Renal cortex interstitium (tissue), 11 donors: ENCODE data around the gene TSSC4. TPM values are rescaled to one million over a fixed set of nuclear protein-coding genes. Genes with fewer than 3 reads are reported as not detected.

Experiments used
- DNase-seq, 11 donors: peaks; one replicate each; pipeline ENCODE4 v3.0.0-alpha.2; 2013; ENCODE audit warnings: low read depth in 9 of 11, low spot score in 4 of 11; ENCODE audit errors: extremely low read depth in 1 of 11
- polyA plus RNA-seq, 3 donors: library from polyadenylated mRNA; unstranded; fragments of 120-200 nt; gene quantifications; one replicate each; pipeline ENCODE4 v1.2.1, GENCODE V29; 2013; ENCODE audit not compliant: insufficient read length in 3 of 3

The TSSC4 gene
- polyA plus RNA-seq, 3 donors: 30.8 to 45.5 (median 44.8) TPM

DNA sequence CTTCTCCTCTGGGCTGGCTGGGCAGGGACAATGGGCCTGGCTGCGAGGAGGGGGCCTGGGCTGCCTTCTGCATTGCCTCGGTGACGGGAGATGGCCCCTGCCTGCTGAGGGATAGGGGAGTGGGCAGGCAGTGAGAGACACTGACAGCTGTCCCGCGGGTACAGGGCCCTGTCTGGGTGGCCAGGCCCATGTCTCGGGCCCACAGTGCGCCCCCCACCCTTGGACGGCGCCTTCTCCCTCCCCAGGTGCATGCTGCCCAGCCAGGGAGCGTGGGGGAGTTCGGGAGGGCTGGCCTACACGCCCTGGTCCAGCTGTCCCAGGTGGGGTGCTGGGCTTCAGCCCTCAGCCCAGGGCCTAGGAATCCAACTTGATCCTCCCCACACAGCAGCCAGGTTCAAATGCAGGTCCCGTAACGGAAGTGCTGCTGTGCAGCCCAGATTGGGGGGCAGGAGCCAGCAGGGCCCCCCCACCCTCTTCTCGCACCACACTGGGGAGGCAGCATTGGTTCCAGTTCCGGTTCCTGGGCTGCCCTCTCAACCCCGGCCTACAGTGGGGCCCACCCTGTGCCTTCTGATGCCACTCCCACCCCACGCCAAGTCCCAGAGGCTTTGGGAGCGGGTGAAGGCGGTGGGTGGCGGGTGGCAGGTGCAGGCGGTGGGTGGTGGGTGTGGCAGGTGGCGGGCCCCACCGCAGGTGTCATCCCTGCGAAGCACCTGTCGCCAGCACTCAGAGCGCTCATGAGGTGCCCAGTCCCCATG is 7.3 kb upstream of the TSSC4 start:
- DNase-seq: no peak

DNA sequence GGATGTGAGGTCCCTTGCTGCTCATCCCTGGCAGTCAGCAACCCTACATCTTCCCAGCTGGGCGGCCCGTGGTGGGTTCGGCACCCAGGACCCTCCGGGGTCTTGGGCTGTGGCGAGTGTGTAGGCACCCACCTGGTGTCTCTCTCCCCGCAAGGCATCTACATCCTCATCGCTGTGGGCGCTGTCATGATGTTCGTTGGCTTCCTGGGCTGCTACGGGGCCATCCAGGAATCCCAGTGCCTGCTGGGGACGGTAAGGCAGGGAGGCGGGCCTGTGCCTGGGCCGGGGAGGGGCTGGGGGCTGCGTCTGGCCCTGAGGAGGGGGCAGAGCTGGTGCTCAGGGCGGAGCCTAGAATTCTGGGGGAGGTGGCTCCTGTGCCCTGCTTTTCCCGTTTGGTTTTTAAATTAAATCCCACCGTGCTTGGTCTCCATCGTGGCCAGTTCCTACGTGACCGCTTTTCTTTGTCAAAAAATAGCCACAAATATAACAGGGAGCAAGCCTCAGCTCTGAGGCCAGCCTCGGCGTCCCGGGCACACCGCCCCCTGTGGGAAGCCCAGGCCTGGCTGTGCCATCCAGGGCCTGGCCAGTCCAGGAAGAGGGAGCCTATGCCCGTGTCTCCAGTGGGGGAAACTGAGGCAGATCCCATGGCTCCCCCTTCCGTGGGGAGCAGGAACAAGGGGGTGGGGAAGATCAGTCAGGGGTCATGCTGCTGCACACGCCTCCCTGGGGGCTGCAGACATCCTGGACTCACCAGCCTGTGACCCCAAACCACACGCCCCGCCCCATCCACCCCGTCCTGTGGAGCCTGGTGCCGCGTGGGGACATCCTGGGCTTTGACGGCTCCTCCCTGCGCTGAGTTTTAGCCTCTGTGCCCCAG is 6.4 kb upstream of the TSSC4 start:
- DNase-seq: no peak

DNA sequence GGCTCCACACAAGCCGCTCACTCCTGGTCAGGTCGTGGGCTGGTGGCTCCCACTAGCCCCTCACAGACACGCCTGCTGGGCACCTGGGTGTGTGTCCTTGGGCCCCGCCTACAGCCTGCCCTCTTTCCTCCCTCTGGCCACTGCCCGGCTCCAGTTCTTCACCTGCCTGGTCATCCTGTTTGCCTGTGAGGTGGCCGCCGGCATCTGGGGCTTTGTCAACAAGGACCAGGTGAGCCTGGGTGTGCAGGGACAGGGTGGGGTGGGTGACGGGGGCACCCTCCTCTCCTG is 5.8 kb upstream of the TSSC4 start:
- no peak for DNase-seq

DNA sequence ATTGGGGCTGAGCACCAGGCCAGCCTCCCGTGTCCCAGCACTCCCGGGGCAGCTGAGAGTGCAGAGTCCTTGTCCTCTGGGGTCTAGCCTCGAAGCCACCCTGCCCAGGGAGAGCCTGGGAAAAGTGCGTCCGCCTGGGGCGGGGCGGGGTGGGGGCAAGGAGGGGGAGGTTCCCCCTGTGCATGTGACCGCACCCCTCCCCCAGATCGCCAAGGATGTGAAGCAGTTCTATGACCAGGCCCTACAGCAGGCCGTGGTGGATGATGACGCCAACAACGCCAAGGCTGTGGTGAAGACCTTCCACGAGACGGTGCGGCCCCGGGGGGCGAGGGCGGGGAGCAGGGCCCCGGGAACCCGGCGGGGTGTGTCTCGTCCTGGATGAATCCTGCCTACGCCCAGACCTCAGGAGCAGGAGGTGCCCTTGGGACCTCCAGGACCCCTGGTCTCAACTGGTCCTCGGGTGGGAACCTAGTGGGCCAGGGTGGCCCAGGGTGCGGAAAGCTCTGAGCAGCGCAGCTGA is 5.3 kb upstream of the TSSC4 start:
- DNase-seq: no peak

DNA sequence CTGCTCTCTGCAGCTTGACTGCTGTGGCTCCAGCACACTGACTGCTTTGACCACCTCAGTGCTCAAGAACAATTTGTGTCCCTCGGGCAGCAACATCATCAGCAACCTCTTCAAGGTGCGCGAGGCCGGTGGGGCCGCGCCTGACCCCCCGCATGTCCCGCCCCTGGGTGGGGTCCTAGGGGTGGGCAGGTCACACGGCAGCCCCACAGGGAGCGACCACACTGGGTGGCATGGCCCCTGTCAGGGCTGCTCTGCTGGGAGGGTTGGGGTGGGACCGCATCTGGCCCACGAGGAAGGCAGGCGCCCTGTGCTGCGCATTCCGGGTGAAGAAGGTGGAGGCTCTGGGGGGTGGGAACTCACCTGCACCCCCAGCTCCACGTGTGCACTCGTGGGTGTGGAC is 4.7 kb upstream of the TSSC4 start:
- DNase-seq: no peak

DNA sequence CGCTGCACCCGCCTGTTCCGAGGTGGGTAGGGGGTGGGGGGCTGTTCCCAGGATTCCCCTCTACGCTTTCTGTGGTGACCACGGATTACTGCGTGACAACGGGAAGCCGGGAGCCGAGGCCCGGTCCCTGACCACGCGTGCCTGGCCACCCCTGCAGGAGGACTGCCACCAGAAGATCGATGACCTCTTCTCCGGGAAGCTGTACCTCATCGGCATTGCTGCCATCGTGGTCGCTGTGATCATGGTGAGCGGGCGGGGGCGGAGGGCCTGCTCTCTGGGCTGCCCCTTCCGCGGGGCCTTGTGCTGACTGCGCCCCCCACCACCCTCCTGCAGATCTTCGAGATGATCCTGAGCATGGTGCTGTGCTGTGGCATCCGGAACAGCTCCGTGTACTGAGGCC is 4.1 kb upstream of the TSSC4 start:
- no peak for DNase-seq

DNA sequence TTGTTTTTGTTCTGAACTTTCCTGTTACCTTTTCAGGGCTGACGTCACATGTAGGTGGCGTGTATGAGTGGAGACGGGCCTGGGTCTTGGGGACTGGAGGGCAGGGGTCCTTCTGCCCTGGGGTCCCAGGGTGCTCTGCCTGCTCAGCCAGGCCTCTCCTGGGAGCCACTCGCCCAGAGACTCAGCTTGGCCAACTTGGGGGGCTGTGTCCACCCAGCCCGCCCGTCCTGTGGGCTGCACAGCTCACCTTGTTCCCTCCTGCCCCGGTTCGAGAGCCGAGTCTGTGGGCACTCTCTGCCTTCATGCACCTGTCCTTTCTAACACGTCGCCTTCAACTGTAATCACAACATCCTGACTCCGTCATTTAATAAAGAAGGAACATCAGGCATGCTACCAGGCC is 3.5 kb upstream of the TSSC4 start:
- DNase-seq: no peak

DNA sequence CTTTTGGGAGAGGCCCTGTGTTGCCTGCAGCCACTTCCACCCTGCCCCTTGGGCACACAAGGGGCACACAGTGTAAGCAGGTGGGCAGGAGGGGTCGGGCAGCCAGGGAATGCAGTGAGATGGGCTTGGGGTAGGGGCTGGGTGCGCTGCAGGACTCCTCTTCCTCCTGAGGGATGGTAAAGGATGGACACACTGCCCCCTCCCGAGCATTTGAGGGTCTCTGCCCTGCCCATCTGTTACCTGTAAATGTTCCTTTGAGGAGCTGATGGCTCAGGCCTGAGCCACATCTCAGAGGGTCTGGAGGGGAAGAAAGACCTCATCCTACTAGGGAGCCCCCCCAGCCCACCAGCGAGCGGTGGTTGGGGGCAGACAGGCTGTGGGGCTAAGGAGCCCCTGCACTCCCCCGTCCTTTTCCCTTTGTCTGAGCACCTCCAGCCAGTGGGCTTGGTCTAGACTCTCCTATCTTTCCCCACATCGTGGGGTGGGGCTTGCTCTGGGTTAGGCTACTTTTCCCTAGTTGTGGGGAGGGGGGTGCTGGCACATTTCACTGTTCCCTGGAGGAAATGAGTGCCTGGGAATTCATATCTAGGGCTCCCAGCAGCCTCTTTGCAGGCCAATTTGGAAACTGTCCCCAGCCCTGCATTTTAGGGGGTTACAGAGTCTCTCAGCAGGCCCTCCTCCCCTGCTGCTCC is 1.7 kb upstream of the TSSC4 start:
- no peak for DNase-seq

DNA sequence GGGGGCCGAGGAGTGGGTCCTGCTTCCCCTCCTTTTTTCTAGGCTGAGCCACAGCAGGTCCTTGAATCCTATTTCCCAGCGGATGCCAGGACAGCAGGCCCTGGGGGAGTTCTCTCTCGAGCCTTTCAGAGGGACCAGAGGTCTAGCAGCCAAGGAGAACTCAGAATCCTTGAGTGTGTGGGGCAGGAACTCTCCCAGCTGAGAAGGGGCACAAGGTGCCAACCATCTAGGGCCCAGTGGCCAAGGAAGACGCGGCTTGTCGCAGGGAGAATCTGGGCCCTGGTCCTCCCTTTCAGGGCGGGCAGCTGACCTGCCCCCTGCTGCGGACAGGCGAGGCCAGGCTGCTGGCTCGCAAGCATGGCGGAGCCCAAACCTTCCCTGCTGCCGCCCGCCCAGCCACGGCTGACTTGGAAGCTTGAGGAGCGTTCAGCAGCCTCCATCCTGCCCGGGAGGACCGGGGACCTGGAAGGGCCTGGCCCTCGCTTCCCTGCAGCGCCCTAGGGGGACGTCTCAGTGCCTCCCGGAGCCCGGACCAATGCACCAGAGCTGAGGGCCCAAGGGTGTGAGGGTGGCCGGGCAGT is 972 bp upstream of the TSSC4 start:
- DNase-seq: no peak

DNA sequence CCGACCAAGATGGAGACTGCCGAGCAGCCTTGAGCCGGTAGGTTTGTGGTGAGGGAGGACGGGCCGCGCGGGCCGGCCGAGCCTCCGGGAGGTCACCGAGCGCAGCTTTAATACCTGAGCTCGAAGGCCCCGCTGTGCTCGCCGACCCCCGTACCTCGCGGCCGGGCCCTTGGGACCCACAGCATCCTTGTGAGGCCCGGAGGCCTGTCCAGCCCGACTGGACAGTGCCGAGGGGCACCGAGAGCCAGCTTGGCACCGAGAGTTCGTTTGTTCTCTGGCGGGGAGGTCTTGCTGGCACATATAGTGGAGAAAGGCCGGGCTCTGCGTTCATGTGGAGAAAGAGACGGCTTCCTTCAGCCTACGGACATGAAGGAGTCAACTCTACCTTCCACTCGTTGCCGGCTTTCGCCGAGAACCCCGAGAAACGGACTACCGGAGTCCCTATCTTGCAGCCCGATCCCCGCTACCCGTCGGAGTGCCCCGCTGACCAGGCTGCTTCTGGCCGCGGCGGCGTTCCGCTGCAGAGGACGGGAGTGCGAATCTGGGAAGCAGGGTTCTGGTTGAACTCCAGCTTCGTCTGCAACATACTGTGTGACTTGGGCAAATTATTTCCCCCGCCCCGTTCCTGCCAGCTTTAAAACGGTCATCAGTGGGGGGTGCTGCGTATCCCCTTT is 349 bp downstream of the TSSC4 start:
- DNase-seq: no peak

DNA sequence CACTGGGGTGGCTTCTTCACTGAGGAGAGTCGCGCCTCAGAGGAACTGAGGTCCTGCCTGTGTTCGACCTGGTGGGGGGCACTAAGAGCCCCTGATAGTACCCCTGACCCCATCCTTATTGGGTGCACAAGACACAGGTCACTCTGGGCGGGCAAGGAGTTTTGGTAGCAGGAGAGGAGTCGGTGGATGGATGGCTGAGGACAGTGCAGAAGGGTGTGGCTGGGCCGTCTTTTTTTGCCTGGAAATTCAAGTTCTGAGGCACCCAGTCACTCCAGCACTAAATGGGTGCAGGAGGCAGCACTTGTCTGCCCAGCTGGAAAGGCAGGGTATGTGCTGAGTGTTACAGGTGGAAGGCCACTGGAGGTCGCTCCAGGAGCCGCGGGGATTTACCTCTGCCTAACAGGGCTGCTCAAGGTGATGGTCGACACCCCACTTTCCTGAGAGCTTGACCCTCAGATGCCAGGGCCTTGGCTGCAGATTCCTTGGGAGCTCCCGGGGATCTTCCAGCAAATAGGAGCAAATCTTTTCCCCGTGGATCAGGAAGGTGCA is 960 bp downstream of the TSSC4 start:
- DNase-seq: no peak

DNA sequence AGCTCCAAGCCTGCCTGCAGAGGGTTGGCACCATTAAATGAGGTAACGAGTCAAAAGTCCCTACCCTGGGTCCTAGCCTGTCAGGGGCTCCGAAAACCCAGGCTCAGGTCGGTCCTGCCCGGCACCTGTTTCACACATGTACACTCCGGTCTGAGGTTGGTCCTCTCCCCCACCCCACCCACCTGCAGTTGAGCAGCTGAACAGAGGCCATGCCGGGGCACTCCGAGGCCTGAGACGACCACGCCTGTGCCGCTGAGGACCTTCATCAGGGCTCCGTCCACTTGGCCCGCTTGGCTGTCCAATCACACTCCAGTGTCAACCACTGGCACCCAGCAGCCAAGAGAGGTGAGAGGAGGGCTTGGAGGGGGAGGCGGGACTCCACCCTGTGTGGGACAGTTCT is 1.6 kb downstream of the TSSC4 start:
- DNase-seq: no peak

DNA sequence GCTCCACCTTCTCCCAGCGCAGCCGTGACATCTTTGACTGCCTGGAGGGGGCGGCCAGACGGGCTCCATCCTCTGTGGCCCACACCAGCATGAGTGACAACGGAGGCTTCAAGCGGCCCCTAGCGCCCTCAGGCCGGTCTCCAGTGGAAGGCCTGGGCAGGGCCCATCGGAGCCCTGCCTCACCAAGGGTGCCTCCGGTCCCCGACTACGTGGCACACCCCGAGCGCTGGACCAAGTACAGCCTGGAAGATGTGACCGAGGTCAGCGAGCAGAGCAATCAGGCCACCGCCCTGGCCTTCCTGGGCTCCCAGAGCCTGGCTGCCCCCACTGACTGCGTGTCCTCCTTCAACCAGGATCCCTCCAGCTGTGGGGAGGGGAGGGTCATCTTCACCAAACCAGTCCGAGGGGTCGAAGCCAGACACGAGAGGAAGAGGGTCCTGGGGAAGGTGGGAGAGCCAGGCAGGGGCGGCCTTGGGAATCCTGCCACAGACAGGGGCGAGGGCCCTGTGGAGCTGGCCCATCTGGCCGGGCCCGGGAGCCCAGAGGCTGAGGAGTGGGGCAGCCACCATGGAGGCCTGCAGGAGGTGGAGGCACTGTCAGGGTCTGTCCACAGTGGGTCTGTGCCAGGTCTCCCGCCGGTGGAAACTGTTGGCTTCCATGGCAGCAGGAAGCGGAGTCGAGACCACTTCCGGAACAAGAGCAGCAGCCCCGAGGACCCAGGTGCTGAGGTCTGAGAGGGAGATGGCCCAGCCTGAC is 2.5 kb downstream of the TSSC4 start:
- no peak for DNase-seq

DNA sequence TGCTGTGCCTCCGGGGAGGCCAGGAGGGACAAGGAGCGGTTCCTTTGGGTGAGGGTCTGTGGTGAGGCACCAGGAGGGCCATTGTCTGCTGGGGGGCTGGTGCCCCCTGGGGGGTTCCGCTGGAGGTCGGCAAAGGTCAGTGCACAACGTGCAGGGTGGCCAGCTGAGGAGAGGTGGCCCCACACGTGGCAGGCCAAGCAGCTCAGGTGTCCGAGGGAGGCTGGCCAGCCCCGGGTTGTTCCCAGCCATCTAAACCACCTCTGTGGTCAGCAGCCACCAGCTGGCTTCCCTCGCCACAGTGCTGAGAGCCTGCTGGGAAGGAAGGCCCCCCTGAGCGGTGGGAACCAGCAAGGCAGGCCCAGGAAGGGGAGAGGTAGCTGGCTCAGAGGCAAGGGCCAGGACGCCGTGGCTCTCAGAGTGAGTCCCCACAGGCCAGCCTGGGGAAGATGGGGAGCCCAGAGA is 4.2 kb downstream of the TSSC4 start:
- DNase-seq: no peak

DNA sequence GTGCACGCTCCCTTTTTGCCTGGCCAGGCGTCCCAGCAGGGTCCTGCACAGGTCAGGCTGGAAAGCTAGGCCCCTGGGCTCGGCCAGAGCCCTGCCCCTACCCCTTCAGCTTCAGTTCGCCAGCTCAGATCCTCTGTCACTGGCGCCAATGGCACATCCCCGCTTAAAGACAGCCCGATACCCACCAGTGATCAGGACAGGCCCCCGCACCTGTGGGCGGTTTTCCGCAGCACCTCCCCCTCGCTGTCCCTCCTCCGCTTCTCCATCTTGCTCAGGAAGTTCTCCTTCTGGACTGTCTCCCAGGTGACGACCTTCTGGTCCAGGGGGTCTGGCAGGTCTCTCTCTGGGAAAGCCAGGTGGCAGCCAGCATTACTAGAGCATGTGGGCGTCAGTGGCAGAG is 5.9 kb downstream of the TSSC4 start:
- peak in 6 of 11 donors; percentile 36 to 69 (median 64) for DNase-seq

DNA sequence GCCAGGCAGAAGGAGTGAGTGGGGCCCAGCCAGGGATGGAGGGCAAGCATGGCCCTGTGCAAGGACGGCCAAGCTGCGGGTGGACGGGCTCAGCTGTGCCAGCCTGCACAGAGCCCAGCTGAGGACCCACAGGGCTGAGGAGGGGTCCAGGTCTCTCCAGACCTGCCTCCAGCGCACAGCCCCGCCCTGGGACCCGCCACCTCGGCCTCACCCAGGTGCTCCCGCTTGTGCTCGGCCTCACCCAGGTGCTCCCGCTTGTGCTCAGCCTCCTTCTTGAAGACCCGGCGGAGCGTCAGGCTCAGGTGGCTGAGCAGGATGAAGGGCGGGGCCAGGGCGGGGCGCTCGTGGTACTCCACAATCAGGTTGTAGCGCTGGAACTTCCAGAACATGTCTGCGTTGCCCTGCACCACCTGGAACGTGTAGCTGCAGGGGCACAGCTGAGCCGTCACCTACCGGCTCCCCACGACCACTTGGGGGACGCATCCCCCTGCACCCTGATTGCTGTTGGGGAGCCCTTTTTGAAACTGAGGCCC is 6.4 kb downstream of the TSSC4 start:
- DNase-seq: no peak

DNA sequence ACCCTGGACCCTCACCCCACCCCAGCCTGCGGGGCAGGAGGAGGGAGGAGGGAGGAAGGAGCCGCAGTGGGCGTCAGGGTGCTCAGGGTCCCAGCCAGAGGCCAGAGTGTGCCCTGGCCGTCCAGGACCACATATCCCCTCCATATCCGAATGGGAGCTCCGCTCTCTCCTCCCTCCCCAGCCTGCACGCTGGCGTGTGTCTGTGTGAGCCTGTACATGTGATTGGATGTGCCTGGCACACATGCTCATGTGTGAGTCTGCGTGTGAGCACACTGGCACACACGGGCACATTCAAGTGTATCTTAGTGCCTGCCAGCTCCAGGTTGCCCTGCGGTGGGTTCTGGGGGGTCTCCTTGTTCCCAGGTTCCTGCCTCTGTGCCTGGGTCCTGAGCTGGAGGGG is 8.1 kb downstream of the TSSC4 start:
- peak in 1 of 11 donors; percentile 39 for DNase-seq

DNA sequence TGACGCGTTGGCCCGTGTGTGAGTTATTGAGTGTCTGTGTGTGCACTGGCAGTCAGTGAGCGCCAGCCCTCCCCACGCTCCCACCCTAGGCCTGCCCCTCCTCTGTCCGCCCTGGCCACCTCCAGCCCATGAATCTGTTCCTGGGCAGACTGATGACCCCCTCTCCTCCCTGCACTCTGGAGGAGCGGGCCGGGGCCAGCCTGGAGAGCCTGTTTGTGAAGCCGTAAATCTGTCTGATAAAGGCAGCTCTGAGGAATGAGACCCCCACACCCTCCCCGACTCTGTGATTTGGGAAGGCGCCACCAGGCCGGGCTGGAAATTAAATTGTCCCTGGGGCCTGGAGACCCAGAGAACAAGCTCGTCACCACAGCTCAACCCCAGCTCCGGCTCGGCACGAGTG is 8.6 kb downstream of the TSSC4 start:
- peak; percentile 74 to 93 (median 85) for DNase-seq
